ENCODE results near the gene MAGI1. TPM values are rescaled to one million over a fixed set of nuclear protein-coding genes. Genes with fewer than 3 reads are reported as not detected.

Gene MAGI1
- total RNA-seq, 1 donor from 2014 or later = 47.1 TPM

GRCh38 chr3:65836047-65836446 lies 202.7 kb downstream of the MAGI1 start:
- Histone ChIP-seq H3K27me3 (no peaks in the 10 kb centered on the region), H3K27ac (no peak overlapping the region), H3K9me3 (no peaks in the 10 kb centered on the region), H3K4me3 (no peak overlapping the region), H3K4me1 (peaks cover 11% of the 10 kb centered on the region), H3K36me3 (no peaks in the 10 kb centered on the region)
- DNase-seq (ENCODE audit: extremely low spot score in 2 of 2) = no peak
- TF ChIP-seq POLR2AphosphoS5 (IDR thresholded peaks at IDR 0.05; ENCODE audit: insufficient read depth in 1 of 2, low read depth in 1 of 2) (no peak), CTCF (IDR thresholded peaks at IDR 0.05) (no peak), POLR2A (IDR thresholded peaks at IDR 0.05) (no peak)
- intact Hi-C loops (cut with DNase I) = no loop called here

- TF ChIP-seq POLR2A (IDR thresholded peaks at IDR 0.05) (no peak), CTCF (IDR thresholded peaks at IDR 0.05) (no peak), POLR2AphosphoS5 (IDR thresholded peaks at IDR 0.05; ENCODE audit: insufficient read depth in 1 of 2, low read depth in 1 of 2) (no peak)
These were observed 204.8 kb downstream of the MAGI1 start for GRCh38 chr3:65833761-65834505.

GRCh38 chr3:65831733-65832425 lies 206.8 kb downstream of the MAGI1 start:
- Histone ChIP-seq H3K4me3 (no peak overlapping the region), H3K4me1 (peaks cover 13% of the 10 kb centered on the region), H3K27me3 (no peaks in the 10 kb centered on the region), H3K27ac (no peak overlapping the region), H3K36me3 (no peaks in the 10 kb centered on the region), H3K9me3 (no peaks in the 10 kb centered on the region)
- intact Hi-C loops (cut with DNase I) = no loop called here
- no peak for DNase-seq (ENCODE audit: extremely low spot score in 2 of 2)
- TF ChIP-seq CTCF (IDR thresholded peaks at IDR 0.05) = no peak
- TF ChIP-seq POLR2A (IDR thresholded peaks at IDR 0.05) = no peak
- TF ChIP-seq POLR2AphosphoS5 (IDR thresholded peaks at IDR 0.05; ENCODE audit: insufficient read depth in 1 of 2, low read depth in 1 of 2) = no peak

More at GRCh38 chr3:65833761-65834505, 204.8 kb downstream of the MAGI1 start:
- no peaks in the 10 kb centered on the region for H3K27me3 ChIP-seq
- no peaks in the 10 kb centered on the region for H3K36me3 ChIP-seq
- intact Hi-C loops (cut with DNase I) = no loop called here
- no peak for DNase-seq (ENCODE audit: extremely low spot score in 2 of 2)
- no peaks in the 10 kb centered on the region for H3K9me3 ChIP-seq
- no peak overlapping the region for H3K27ac ChIP-seq
- H3K4me1 ChIP-seq = peaks cover 13% of the 10 kb centered on the region
- no peak overlapping the region for H3K4me3 ChIP-seq

- no peak for DNase-seq (ENCODE audit: extremely low spot score in 2 of 2)
- intact Hi-C loops (cut with DNase I) = no loop called here
- H3K27ac ChIP-seq = no peak overlapping the region
These were observed 207.6 kb downstream of the MAGI1 start for GRCh38 chr3:65830948-65831732.

More at GRCh38 chr3:65830948-65831732, 207.6 kb downstream of the MAGI1 start:
- Histone ChIP-seq H3K9me3 (no peaks in the 10 kb centered on the region), H3K4me3 (no peak overlapping the region), H3K27me3 (no peaks in the 10 kb centered on the region), H3K4me1 (peaks cover 13% of the 10 kb centered on the region), H3K36me3 (no peaks in the 10 kb centered on the region)
- no peak for TF ChIP-seq POLR2AphosphoS5 (IDR thresholded peaks at IDR 0.05; ENCODE audit: insufficient read depth in 1 of 2, low read depth in 1 of 2)
- TF ChIP-seq CTCF (IDR thresholded peaks at IDR 0.05) = no peak
- TF ChIP-seq POLR2A (IDR thresholded peaks at IDR 0.05) = no peak

Data from vagina (tissue), 2 donors.